Fibroblast of gingiva (primary cell): ENCODE measurements around the gene ARID5A.
"Not testable (repeated sequence)": the region's sequence is repeated elsewhere in the genome, so short reads cannot be mapped to it uniquely, and the experiment has no call there.

Experiments
- DNase-seq: peaks from one replicate; pipeline ENCODE4 v3.0.0-alpha.2; 2011; ENCODE audit warnings: low read depth

ARID5A gene

DNA sequence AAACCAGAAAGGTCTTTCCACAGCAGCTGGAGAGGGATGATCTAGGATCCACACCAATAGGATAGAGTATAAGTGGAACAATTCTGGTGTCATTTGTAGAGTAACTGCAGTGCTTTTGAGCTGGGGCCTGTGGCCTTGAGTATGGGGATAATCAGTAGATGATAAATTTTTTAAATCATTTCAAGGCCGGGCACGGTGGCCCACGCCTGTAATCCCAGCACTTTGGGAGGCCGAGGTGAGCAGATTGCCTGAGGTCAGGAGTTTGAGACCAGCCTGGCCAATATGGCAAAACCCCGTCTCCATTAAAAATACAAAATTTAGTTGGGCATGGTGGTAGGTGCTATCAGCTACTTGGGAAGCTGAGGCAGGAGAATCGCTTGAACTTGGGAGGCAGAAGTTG lies 20.9 kb downstream of the ARID5A start:
- DNase-seq, result not testable (repeated sequence)

DNA sequence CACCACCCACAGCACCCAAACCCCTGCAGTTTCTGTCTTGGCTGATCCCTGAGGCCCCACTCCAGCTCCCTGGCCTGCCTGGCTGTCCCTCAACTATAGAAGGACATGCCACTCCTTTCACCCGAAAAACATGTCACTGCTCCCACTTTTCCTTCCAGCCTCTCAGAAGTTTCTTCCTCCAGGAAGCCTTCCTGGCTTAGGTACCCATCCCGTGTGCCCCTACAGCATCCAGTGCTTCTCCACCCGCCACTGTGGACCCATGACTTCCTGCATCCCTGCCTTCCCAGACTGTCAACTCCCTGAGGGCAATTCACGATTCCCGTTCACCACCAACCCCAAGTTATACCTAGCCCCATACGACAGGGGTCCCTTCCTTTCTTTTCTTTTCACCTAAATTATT lies 21.5 kb downstream of the ARID5A start:
- DNase-seq, result no peak

DNA sequence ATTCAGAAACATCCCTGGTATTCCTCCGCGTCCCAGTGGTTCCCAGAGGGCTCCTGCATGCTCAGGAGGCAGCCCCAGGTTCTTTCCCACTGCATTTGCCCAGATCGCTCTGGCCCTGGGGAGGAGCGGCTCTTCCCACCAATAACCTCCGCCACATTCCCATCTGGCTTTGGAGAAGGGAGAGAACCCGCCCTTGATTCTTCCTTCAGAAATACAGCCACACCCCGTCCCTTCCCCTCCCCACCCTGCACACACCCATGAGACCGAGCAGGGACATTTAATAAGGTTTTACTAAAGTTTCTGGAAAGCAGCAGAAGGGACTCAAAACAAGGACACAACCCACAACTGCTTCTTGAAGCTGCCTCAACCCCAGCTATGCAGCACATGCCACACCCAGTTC lies 21.9 kb downstream of the ARID5A start:
- no peak for DNase-seq

DNA sequence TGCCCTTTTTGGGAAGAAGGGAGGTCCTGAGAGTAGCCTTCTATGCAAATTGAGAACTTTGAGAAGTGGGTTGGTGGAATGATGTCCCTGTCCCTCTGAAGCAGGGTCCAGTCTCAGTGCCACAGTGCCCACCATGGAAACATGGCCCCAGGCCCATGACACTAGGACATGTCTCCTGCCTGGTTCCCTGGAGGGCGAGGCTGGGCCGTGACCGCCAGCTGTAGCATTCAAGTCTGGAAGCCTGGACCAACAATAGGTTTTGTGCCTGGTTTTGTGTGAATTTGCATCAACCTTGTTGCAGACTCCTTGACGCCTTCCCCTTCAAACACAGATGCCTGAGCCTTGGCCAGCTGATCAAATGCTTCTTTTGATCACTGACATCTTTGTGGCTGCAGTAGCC lies 27.5 kb downstream of the ARID5A start:
- no peak for DNase-seq

DNA sequence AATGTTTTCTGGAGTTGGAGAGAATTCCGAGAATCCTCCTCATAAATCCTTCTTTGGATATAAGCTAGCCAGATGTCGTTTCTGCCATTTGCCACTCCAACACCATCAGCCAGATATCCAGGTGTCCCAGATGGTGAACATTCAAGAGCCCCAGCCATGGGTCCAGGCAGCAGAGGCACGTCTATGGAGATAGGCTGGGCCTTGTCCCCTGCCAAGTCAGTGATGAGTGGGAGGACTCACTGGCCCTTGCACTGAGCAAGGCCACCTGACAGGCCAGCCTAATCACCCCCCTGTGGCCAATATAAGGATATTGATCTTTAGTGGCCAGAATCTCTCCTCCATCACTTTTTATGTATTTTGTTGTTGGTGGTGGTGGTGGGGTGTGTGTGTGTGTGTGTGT lies 28.0 kb downstream of the ARID5A start:
- no peak for DNase-seq

DNA sequence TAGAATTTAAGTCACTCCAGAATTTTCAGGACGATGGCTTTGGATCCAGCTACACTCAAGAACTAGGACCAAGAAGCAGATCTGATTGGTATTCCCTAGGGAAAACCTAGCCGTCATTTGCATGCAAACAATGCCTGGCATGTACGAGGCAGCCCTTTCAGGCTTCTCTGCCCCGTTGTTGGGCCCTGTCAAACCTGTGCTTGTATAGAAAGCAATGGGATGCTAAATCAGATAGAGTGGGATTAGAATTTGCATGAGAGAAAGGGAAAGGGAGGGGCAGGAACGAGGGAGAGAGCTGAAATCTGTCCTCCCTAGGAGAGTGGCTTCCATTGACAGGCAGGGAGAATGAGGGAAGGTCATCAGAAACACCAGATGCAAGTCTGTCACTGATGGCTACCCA lies 28.6 kb downstream of the ARID5A start:
- no peak for DNase-seq

DNA sequence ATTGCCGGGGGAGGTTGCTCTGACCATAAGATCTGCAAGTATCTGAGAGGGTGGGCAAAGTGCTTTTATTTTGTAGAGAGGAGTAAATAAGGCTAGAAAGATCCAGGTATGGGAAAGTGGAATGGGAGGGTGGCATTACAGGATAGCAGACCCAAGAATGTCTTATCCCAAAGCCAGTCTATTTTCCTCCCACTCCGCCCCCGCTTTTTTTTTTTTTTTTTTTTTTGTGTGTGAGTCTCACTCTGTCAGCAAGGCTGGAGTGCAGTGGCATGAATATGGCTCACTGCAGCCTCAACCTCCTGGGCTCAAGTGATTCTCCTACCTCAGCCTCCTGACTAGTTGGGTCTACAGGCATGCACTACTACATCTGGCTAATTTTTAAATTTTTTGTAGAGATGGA lies 31.5 kb downstream of the ARID5A start:
- no peak for DNase-seq

DNA sequence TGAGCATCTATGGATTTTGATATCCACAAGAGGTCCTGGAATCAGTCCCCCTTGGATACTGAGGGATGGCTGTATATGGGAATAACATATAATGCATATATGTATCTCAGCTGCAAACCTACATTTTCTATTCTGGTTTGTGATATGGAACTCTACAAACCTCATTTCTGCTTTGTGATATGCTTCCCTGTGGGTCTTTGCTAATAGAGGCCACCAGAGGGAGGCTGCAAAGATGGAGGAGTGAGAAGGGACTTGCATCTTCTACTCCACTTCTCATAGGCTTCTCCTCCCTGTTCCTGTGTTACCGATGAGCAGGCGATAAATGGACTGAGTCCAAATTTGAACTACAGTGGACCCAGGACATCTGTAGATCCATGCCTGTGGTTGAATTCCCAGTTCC lies 37.8 kb downstream of the ARID5A start:
- no peak for DNase-seq

DNA sequence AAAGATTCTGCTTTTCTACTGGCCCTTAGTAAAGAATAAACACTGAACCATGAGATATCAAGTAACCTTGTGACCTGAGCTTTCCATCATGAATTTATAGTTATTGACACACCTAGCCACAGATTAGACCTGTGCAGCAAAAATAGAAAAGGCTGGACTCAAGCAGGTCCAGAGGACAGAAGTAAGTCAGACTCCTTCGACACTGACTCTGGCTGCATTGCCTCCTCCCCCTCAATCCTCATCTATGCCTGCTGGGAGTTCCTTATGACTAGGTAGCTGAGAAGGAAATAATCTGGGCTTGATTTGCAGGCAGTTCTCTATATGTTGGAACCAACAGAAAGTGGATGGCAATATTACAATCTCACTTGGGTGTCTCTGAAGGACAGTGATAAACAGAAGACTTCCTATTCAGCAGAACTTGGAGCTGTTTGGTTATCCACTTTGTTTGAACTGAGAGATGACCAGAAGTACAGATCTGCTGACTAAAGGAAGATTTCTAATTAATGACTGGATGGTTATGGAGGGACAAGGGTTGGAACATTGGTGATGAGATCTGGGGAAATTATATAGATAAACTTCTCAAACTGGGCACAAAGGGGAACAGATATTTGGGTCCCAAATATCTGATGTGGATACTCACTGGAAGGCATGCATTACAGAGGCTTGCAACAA lies 39.4 kb downstream of the ARID5A start:
- DNase-seq, result no peak

DNA sequence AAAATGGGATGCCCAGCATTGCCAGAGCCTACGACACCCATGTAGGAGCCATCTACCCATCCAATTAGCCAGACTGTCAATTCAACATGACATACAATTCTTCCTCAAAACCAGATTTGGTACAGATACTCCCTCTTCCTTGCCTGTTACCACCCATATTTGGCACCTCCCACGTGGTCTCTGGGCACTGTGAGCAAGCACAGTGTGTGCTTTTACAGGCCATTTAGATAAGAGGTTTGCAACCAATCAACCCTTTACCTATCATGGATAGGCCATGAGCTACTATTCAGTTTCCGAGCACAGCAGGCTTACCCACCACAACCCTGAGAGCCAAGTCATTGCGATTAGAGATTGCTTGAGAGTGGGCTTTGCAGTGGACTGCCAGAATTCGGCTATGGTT lies 40.9 kb downstream of the ARID5A start:
- no peak for DNase-seq

DNA sequence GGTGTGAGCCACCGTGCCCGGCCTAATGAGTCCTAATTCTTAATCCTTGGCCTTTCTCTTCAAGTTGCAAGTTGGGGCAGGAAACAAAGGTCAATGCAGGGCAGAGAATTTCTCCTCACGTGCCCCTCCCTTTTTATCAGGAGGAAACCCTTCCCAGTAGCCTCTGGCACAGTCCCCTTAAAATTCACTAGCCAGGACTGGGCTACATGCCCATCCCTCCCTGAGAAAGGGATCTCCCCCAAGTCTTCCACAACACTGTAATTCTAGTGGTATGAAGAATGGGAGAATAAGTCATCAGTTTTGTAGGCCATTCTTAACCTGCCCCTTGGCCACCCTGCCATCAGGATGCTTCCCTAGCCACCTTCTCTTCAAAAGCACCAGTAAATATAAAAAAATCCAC lies 42.2 kb downstream of the ARID5A start:
- no peak for DNase-seq

DNA sequence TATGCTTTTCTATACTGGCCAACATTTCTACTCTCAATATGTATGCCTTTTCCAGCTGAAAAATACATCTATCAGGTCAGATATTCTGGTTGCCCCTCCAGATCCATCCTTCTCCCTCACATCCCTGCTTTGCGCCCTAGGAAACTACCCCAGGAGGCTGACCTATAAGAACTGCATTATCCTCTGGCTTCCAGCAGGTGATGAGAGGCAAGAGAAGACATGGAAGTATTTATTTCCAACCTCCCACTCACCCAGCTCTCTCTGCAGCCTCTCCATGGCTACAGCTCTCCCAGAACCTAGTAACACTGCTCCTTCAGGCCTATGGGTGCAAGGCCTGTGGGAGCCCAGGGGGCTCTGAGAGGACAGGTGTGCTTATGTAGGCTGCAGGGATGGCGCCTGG lies 42.9 kb downstream of the ARID5A start:
- no peak for DNase-seq

DNA sequence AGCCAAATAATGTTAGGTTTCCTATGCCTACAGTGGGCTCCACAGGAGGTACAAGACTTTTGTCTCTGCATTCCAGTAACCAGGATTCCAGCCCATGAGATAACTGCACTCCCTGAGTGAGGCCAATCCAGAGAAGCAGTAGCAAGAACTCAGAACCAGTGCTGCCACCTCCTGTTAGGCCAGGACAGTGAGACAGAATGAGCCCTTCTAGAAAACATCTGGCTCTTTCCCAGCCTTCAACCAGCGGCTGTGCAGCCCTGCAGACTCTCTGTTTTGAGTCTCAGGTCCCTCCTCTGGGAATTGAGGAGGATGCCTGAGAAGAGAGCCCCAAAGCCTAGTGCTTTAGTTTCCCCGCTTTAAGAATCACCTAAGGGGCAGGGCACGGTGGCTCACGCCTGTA lies 44.2 kb downstream of the ARID5A start:
- DNase-seq, result no peak

DNA sequence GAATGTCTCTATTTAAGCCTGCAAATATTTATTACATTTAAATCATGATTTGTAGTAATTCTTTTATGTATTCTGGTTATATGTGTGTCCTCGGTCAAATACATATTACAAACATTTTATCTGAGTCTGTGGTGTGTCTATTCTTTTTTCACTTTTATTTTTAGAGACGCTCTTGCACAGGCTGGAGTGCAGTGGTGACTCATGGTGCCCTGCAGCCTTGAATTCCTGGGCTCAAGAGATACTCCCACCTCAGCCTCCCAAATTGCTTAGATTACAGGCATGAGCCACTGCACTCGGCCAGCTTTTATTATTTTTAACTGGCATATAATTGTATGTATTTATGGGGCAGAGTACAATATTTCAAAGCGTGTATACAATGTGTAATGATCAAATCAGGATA lies 47.5 kb downstream of the ARID5A start:
- DNase-seq, result no peak

DNA sequence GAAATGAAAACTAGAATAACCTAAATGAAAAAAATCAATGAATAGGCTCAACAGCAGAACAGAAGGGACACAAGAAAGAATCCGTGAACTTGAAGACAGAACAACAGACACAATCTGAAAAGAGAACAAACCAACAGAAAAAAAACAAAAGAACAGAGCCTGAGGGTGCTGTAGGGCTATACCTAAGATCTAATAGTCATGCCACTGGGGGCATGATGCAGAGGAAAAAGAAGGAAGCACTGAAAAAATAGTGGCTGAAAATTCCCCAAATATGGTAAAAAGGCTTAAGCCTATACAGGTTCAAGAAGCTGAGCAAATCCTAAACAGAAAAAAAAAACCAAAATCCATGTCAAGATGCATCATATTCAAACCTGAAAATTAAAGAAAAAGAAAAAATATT lies 51.3 kb downstream of the ARID5A start:
- no peak for DNase-seq

DNA sequence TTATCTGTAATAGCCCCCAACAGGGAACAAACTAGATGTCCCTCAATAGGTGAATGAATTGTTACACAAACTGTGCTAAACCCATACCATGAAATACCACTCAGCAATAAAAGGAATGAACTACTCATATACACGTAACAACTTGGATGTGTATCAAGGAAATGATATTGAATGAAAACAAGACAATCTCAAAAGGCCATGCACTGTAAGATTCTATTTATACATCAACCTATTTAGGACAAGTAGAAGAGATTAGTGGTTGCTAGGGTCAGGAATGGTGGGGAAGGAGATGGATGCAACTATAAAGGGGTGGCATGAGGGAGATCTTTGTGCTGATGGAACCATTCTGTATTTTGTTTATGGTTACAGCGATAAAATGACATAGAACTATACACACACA lies 54.5 kb downstream of the ARID5A start:
- no peak for DNase-seq

DNA sequence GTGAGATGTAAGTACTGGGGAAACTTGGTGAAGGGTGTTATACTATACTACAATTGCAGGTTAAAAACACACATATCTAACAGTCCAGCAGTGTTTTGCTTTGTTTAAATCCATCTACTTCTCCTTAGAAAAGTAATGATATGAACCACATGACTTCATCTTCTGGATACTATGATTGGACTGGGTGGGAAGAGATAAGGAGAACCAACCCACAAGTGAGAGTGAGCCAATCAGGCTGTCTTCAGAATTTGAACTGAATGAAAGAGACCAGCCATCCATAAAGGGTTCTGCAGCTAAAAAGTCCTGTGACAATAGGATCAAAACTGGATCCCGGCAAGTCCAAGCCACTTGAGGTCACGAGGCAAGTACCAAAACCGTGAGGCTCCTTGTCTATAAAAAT lies 54.9 kb downstream of the ARID5A start:
- no peak for DNase-seq

DNA sequence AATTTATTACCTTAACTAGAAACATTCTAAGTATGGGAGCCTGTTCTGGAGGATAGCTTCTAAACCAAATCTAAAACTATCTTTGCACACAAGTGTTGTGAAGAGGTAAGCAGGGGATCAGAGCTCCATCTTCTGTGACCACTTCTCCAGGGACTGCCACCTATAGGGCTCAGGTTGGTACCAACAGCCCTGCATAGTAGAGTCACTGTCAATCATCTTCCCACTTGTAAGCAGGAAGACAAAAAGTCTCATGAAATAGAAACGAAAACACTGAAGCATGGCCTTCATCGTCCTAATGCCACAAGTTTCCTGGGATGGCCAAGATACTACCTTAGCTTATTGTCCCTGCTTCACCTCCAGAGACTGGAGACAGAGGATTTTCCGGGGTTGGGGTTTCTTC lies 57.7 kb downstream of the ARID5A start:
- no peak for DNase-seq

DNA sequence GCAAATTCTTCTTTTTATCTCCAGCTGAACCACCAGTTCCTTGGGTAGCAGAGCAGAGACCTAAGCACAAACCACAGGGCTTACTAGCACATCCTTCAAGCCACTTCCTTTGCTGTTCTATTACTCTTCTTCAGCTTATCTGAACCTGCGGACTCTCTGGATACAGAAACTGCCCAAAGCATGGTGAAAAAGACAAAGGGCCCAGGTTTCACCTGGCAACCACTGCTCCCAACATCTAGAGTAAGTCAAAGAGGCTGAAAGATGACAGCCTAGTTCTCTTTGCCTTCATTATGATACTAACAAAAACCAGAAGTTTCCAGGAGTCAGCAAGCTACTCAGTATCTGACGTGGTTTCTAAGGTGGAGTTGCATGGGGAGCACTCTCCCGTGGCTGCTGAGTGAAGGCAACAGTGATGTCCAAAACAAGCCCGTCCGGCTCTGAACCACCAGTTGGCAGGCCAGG lies 58.2 kb downstream of the ARID5A start:
- DNase-seq, result no peak

DNA sequence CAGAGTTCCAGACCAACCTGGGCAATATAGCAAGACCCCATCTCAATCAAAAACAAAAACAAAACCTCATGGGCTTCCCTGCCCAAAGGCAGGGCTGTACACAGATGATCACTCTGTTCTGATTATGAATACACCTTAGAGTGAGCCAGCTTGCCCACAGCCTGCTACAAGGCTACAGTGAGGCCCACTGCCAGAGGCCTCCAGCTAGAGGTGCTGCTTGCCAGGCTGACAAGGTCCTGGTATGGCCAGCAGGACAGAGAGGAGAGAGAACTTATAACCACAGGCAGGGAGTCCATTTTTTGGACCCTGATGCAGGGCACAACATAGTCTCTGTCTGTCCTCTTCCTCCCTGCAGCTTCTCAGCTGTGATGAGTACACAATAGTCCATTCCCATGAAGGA lies 60.0 kb downstream of the ARID5A start:
- DNase-seq, result no peak

DNA sequence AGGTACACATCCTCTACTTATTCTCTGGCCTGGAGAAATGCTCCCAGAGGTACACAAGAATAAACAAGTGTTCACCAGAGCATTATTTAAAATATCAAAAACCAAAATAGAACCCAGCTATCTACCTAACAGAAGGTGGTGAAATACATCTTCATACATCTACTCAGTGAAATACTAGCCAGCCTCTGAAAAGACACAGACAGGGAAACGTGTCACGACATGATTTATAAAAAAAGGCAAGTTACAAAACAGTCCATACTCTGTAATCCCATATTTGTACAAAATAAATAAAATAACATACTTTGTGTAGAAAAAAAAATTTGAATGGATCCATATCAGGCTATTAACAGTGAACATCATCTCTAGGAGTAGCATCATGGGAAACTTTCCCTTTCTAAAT lies 63.4 kb downstream of the ARID5A start:
- DNase-seq, result no peak

DNA sequence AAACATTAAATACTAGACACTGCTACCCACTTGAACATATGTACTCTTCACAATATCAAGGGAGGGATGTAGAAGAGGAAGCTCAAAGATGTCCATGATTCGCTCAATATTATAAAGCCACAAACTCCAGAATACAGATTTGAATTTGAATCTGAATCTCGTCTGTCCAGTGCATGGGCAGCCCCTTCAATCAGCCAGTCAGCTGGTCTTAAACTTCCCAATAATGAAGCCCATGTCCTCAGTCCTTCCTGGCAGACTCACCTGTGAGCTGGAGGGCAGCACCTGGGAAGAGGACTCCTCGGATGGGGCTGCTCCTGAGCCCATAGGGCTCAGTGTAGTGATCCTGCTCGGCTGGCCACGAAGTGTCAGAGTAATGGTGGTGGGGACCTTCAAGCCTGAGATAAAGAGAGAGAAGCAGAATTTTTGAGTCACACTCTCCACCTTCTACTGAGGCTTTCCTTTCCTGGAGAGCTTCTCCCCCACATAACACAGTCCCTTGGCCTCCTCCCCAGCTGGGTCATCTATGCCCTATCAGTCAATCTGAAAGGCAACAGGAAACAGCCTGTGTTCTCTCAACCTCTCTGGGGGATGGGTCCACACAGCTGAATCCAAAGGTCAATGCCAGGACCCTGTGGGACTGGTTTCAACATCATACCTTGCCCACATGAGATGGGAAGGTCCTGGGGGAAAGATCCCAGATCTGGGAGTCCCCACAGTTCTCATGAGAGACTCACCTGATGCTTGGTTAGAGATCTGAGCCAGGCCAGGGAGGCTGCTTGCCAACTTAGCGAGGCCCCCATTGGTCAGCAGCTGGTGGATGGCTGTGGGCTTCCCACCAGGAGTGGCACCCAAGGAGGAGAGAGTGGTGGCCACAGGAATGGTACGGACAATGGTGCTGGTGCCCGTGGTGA lies 65.1 kb downstream of the ARID5A start:
- DNase-seq, result no peak
